ENCODE results near the gene RBMXL3.
"Not testable (repeated sequence)": the region's sequence is repeated elsewhere in the genome, so short reads cannot be mapped to it uniquely, and the experiment has no call there.

RBMXL3 gene

GRCh38 chrX:115192244-115192700 lies 3.1 kb downstream of the RBMXL3 start:
- Histone ChIP-seq H3K9me3 (ENCODE audit: insufficient read depth, low read length, severe bottlenecking) (no peaks in the 10 kb centered on the region), H3K27me3 (ENCODE audit: insufficient read depth, low read length, poor library complexity) (no peaks in the 10 kb centered on the region), H3K79me2 (ENCODE audit: insufficient read depth, low read length) (no peaks in the 10 kb centered on the region), H3K27ac (ENCODE audit: low read length) (no peak overlapping the region), H3K4me1 (ENCODE audit: insufficient read depth, low read length) (no peaks in the 10 kb centered on the region), H3K9ac (ENCODE audit: low read depth, low read length) (no peak overlapping the region), H4K20me1 (ENCODE audit: insufficient read depth, low read length) (no peaks in the 10 kb centered on the region), H3K36me3 (ENCODE audit: insufficient read depth, low read length) (no peaks in the 10 kb centered on the region), H2AFZ (ENCODE audit: low read depth, low read length) (no peak overlapping the region), H3K4me2 (ENCODE audit: insufficient read depth, low read length) (no peak overlapping the region), H3K4me3 (ENCODE audit: low read depth in 1 of 2, low read length in 2 of 2) (no peak overlapping the region)
- DNase-seq = no peak
- ATAC-seq (ENCODE audit: insufficient read depth, low read depth) = no peak
- TF ChIP-seq CTCF (IDR thresholded peaks at IDR 0.05; ENCODE audit: borderline replicate concordance, extremely low read depth, low read length, poor library complexity, severe bottlenecking) (no peak), EZH2 (IDR thresholded peaks at IDR 0.05; ENCODE audit: borderline replicate concordance, low read depth, low read length, severe bottlenecking) (no peak)

DNA sequence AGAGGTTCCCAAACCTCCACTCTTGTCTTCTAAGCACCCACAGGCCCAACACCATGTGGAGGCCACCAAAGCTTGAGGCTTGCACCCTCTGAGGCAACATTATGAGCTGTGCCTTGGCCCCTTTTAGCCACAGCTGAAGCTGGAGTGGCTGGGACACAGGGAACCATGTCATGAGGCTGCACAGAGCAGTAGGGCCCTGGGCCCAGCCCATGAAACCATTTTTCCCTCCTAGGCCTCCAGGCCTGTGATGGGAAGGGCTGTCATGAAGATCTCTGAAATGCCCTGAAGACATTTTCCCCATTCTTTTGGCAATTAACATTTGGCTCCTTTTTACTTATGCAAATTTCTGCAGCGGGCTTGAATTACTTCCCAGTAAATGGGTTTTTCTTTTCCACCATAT lies 14.8 kb downstream of the RBMXL3 start:
- TF ChIP-seq CTCF (IDR thresholded peaks at IDR 0.05; ENCODE audit: borderline replicate concordance, extremely low read depth, low read length, poor library complexity, severe bottlenecking) (no peak), EZH2 (IDR thresholded peaks at IDR 0.05; ENCODE audit: borderline replicate concordance, low read depth, low read length, severe bottlenecking) (no peak)
- Histone ChIP-seq H3K4me2 (ENCODE audit: insufficient read depth, low read length) (no peak overlapping the region), H2AFZ (ENCODE audit: low read depth, low read length) (no peak overlapping the region), H3K27me3 (ENCODE audit: insufficient read depth, low read length, poor library complexity) (no peaks in the 10 kb centered on the region), H3K9me3 (ENCODE audit: insufficient read depth, low read length, severe bottlenecking) (no peaks in the 10 kb centered on the region), H3K36me3 (ENCODE audit: insufficient read depth, low read length) (no peaks in the 10 kb centered on the region), H3K4me1 (ENCODE audit: insufficient read depth, low read length) (no peaks in the 10 kb centered on the region), H4K20me1 (ENCODE audit: insufficient read depth, low read length) (no peaks in the 10 kb centered on the region), H3K9ac (ENCODE audit: low read depth, low read length) (no peak overlapping the region), H3K27ac (ENCODE audit: low read length) (no peak overlapping the region), H3K4me3 (ENCODE audit: low read depth in 1 of 2, low read length in 2 of 2) (no peak overlapping the region), H3K79me2 (ENCODE audit: insufficient read depth, low read length) (no peaks in the 10 kb centered on the region)
- ATAC-seq (ENCODE audit: insufficient read depth, low read depth) (no peak), DNase-seq (no peak)

DNA sequence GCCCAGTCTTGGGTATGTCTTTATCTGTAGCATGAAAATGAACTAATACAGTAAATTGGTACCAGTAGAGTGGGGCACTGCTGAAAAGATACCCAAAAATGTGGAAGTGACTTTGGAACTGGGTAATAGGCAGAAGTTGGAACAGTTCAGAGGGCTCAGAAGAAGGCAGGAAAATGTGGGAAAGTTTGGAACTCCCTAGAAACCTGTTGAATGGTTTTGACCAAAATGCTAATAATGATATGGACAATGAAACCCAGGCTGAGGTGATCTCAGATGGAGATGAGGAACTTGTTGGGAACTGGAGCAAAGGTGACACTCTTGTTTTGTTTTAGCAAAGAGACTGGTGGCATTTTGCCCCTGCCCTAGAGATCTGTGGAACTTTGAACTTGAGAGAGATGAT lies 20.3 kb downstream of the RBMXL3 start:
- not testable (repeated sequence) for H3K79me2 ChIP-seq (ENCODE audit: insufficient read depth, low read length); H3K27ac ChIP-seq (ENCODE audit: low read length); ATAC-seq (ENCODE audit: insufficient read depth, low read depth); H3K4me2 ChIP-seq (ENCODE audit: insufficient read depth, low read length); H3K36me3 ChIP-seq (ENCODE audit: insufficient read depth, low read length); DNase-seq; H4K20me1 ChIP-seq (ENCODE audit: insufficient read depth, low read length); H3K9me3 ChIP-seq (ENCODE audit: insufficient read depth, low read length, severe bottlenecking); H3K4me1 ChIP-seq (ENCODE audit: insufficient read depth, low read length); H3K4me3 ChIP-seq (ENCODE audit: low read depth in 1 of 2, low read length in 2 of 2); H2AFZ ChIP-seq (ENCODE audit: low read depth, low read length); H3K27me3 ChIP-seq (ENCODE audit: insufficient read depth, low read length, poor library complexity); H3K9ac ChIP-seq (ENCODE audit: low read depth, low read length)

DNA sequence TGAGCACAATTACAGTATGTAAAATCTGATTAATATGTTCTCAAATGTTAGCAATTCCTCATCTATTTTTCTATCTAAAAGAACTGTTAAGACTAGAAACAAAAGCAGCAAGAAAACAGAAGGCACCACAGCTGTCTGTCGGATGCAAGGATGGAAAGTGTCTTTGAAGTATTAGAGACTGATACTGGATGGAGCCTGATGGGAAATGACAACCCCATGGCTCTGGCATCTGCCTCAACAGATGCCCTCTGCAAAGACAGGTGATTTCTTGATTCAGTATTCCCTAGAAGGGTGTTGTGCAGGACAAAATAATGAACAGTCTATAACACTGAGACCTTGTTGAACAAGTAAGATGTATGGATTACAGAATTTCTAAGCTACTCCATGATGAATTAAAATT lies 24.9 kb downstream of the RBMXL3 start:
- no peaks in the 10 kb centered on the region for H3K36me3 ChIP-seq (ENCODE audit: insufficient read depth, low read length)
- H4K20me1 ChIP-seq (ENCODE audit: insufficient read depth, low read length) = no peaks in the 10 kb centered on the region
- no peaks in the 10 kb centered on the region for H3K79me2 ChIP-seq (ENCODE audit: insufficient read depth, low read length)
- H3K4me2 ChIP-seq (ENCODE audit: insufficient read depth, low read length) = no peak overlapping the region
- H3K4me1 ChIP-seq (ENCODE audit: insufficient read depth, low read length) = no peaks in the 10 kb centered on the region
- H3K27me3 ChIP-seq (ENCODE audit: insufficient read depth, low read length, poor library complexity) = no peaks in the 10 kb centered on the region
- no peaks in the 10 kb centered on the region for H3K9me3 ChIP-seq (ENCODE audit: insufficient read depth, low read length, severe bottlenecking)
- TF ChIP-seq CTCF (IDR thresholded peaks at IDR 0.05; ENCODE audit: borderline replicate concordance, extremely low read depth, low read length, poor library complexity, severe bottlenecking) = no peak
- TF ChIP-seq EZH2 (IDR thresholded peaks at IDR 0.05; ENCODE audit: borderline replicate concordance, low read depth, low read length, severe bottlenecking) = no peak
- no peak for ATAC-seq (ENCODE audit: insufficient read depth, low read depth)
- H3K4me3 ChIP-seq (ENCODE audit: low read depth in 1 of 2, low read length in 2 of 2) = no peak overlapping the region
- no peak for DNase-seq
- H2AFZ ChIP-seq (ENCODE audit: low read depth, low read length) = no peak overlapping the region
- no peak overlapping the region for H3K9ac ChIP-seq (ENCODE audit: low read depth, low read length)
- H3K27ac ChIP-seq (ENCODE audit: low read length) = no peak overlapping the region

Data from DND-41 (cell line).